ENCODE results near the gene ITPK1. TPM values are rescaled to one million over a fixed set of nuclear protein-coding genes. Genes with fewer than 3 reads are reported as not detected.

ITPK1 gene
- total RNA-seq, 4 donors from 2014 or later, result 43.9 to 56.1 (median 44.5) TPM

DNA sequence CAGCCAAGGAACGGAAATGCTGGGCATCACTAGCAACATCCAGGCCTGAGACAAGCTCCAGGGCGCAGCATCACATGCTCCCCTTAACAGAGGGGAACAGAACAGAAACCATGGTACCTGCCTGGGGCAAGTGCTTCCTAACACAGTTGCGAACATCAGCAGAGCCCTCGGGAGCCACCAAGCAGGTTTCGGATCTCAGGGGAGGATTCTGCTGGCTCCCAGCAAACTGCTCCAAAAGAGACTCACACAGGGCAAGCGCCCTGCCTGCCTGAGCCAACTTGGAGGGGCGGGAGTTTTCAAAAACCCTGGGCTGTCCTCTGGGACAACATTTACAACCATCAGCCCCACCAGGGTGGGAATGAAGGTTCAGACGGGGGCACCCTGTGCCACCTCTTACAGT lies 173.1 kb downstream of the ITPK1 start:
- H3K4me1 ChIP-seq, result no peaks in the 10 kb centered on the region
- no peaks in the 10 kb centered on the region for H3K27me3 ChIP-seq
- peaks cover 0 to 3% of the 10 kb centered on the region in 2 donors for H3K36me3 ChIP-seq
- no peak for DNase-seq
- H3K9me3 ChIP-seq, result no peaks in the 10 kb centered on the region
- TF ChIP-seq, protein P1, sequence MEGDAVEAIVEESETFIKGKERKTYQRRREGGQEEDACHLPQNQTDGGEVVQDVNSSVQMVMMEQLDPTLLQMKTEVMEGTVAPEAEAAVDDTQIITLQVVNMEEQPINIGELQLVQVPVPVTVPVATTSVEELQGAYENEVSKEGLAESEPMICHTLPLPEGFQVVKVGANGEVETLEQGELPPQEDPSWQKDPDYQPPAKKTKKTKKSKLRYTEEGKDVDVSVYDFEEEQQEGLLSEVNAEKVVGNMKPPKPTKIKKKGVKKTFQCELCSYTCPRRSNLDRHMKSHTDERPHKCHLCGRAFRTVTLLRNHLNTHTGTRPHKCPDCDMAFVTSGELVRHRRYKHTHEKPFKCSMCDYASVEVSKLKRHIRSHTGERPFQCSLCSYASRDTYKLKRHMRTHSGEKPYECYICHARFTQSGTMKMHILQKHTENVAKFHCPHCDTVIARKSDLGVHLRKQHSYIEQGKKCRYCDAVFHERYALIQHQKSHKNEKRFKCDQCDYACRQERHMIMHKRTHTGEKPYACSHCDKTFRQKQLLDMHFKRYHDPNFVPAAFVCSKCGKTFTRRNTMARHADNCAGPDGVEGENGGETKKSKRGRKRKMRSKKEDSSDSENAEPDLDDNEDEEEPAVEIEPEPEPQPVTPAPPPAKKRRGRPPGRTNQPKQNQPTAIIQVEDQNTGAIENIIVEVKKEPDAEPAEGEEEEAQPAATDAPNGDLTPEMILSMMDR (IDR thresholded peaks at IDR 0.05), result no peak
- TF ChIP-seq POLR2A (IDR thresholded peaks at IDR 0.05), result no peak
- H3K27ac ChIP-seq, result no peak overlapping the region
- 93 to 95% methylated on average over 6 to 8 of the region's 8 CpGs for WGBS, 2 donors
- no peak overlapping the region for H3K4me3 ChIP-seq (replicated peaks in 1 of 3)
- intact Hi-C loops (cut with DNase I), result no loop called here

DNA sequence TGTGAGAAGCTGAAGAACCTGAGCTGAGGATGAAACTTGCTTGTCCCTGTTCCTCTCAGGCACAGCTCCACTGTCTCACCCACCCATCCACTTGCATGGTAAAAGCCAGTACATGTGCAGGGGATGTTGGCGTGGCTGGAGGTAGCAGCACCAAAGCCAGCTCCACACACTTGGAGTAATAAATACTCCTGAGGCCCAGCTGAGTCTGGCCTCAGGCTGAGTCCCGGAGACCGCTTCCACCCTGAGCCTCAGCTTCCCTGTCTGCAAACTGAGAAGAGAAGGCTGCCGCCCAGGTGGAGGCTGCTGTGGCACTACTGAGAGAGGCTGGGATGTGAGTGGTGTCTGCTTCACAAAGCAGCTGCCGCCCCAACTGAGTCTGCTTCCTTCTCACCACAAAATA lies 173.6 kb downstream of the ITPK1 start:
- TF ChIP-seq, protein P1 (IDR thresholded peaks at IDR 0.05), result no peak
- TF ChIP-seq POLR2A (IDR thresholded peaks at IDR 0.05), result no peak
- Histone ChIP-seq H3K4me1 (no peaks in the 10 kb centered on the region), H3K9me3 (no peaks in the 10 kb centered on the region), H3K27ac (no peak overlapping the region), H3K4me3 (replicated peaks in 1 of 3) (no peak overlapping the region), H3K36me3 (peaks cover 0 to 3% of the 10 kb centered on the region in 2 donors), H3K27me3 (no peaks in the 10 kb centered on the region)
- DNase-seq, result no peak
- 88 to 93% methylated on average over 1 to 5 of the region's 5 CpGs for WGBS, 2 donors
- intact Hi-C loops (cut with DNase I), result no loop called here

DNA sequence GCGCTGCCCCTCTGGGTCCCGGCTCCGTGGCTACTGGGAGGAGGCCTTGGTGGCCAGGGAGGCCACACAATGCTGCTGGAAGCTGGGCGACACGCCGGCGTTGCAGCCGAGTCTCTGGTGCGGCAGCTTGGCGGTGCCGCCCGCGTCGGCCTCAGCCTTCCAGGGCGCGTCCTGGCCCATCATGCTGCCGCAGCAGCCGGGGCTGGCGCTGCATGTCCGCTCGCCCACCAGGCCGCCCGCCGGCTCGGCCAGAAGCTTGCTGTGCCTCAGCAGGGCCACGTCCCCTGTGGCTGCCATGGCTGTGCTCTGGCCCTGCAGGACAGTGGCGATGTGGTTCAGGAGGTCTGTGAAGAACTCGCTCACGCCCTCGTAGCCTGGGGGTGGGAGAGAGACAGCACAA lies 174.2 kb downstream of the ITPK1 start:
- intact Hi-C loops (cut with DNase I), result no loop called here
- peaks cover 0 to 3% of the 10 kb centered on the region in 2 donors for H3K36me3 ChIP-seq
- no peak overlapping the region for H3K4me3 ChIP-seq (replicated peaks in 1 of 3)
- H3K27ac ChIP-seq, result no peak overlapping the region
- H3K9me3 ChIP-seq, result no peaks in the 10 kb centered on the region
- 94 to 97% methylated on average over 10 to 13 of the region's 30 CpGs for WGBS, 2 donors
- no peaks in the 10 kb centered on the region for H3K4me1 ChIP-seq
- H3K27me3 ChIP-seq, result no peaks in the 10 kb centered on the region
- no peak for DNase-seq
- no peak for TF ChIP-seq POLR2A (IDR thresholded peaks at IDR 0.05)
- TF ChIP-seq, protein P1 (IDR thresholded peaks at IDR 0.05), result no peak

DNA sequence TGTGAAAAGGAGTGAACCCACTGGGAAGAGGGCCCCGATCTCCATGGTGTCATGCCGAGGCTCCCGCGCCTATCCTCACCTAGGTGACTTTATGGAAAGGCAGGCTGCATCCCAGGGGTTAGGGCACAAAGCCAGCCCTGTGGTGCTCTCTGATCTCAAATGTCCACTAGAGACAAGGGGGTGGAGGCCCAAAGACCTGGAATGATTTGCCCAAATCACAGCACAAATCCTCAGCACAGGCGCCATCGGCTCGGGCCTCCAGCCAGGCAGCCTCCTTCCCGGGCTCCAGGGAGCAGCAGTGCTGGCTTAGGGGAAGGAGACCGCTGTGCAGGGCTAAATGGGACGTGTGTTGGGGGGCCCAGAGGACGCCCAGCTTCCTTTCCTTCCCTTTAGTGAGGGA lies 175.2 kb downstream of the ITPK1 start:
- no peaks in the 10 kb centered on the region for H3K4me1 ChIP-seq
- intact Hi-C loops (cut with DNase I), result no loop called here
- 82 to 84% methylated on average over 10 to 11 of the region's 11 CpGs for WGBS, 2 donors
- peaks cover 0 to 3% of the 10 kb centered on the region in 2 donors for H3K36me3 ChIP-seq
- H3K4me3 ChIP-seq (replicated peaks in 1 of 3), result no peak overlapping the region
- TF ChIP-seq POLR2A (IDR thresholded peaks at IDR 0.05), result no peak
- TF ChIP-seq, protein P1 (IDR thresholded peaks at IDR 0.05), result no peak
- DNase-seq, result no peak
- H3K27ac ChIP-seq, result no peak overlapping the region
- H3K9me3 ChIP-seq, result no peaks in the 10 kb centered on the region
- no peaks in the 10 kb centered on the region for H3K27me3 ChIP-seq

DNA sequence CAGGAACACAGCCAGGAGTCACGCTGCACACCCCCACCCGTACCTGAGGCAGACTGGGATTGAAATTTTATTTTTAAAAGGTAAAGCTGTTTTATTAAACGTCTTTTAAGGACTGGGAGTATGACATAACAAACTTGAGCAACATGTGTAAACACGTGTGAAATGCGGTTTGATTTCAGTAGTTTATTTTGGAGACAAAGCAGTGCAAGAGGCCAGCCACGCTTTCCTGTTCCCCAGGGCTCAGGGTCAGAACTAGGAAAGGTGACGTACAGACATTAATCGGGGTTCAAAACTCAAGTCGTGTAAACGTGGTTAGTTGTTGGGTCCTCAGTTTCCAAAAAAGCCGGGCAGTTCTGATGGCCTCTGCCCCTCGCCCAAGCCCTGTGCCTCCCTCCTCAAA lies 176.0 kb downstream of the ITPK1 start:
- no peaks in the 10 kb centered on the region for H3K9me3 ChIP-seq
- no peak for TF ChIP-seq POLR2A (IDR thresholded peaks at IDR 0.05)
- TF ChIP-seq, protein P1 (IDR thresholded peaks at IDR 0.05), result no peak
- no peak overlapping the region for H3K27ac ChIP-seq
- intact Hi-C loops (cut with DNase I), result no loop called here
- no peaks in the 10 kb centered on the region for H3K4me1 ChIP-seq
- H3K4me3 ChIP-seq (replicated peaks in 1 of 3), result no peak overlapping the region
- WGBS, 2 donors, result 94 to 95% methylated on average over 12 of the region's 12 CpGs
- no peak for DNase-seq
- H3K36me3 ChIP-seq, result peaks cover 0 to 3% of the 10 kb centered on the region in 2 donors
- H3K27me3 ChIP-seq, result no peaks in the 10 kb centered on the region

Data from thyroid gland (tissue), 4 donors.